Activated CD8-positive, alpha-beta T cell treated with anti-CD3 and anti-CD28 coated beads for 36 hours (primary cell): ENCODE data around the gene RBMS3. TPM values are rescaled to one million over a fixed set of nuclear protein-coding genes. Genes with fewer than 3 reads are reported as not detected.
"Not testable (repeated sequence)": the region's sequence is repeated elsewhere in the genome, so short reads cannot be mapped to it uniquely, and the experiment has no call there.

ENCODE experiments used
- ATAC-seq: fragments of 200-7000 bp; cut with Tn5 transposase; one replicate; pipeline ENCODE4 v1.10.0; 2021; ENCODE audit warnings: mild to moderate bottlenecking, moderate library complexity
- CTCF ChIA-PET: fragments of 350-600 bp; sonication (Branson Sonifier 250); formaldehyde crosslinking; loops from one replicate; lab custom pipeline; 2021; ENCODE audit warnings: antibody characterized with exemption; lab: Charles Lee
- POLR2A ChIA-PET: fragments of 350-600 bp; sonication (Branson Sonifier 250); formaldehyde crosslinking; loops from one replicate; lab custom pipeline; 2021; ENCODE audit warnings: antibody characterized with exemption; lab: Charles Lee
- DNase-seq: peaks from one replicate; pipeline ENCODE4 v3.0.0-alpha.2; 2020
- H3K27ac Mint-ChIP-seq: one replicate; pipeline ENCODE4 v1.8.0; 2021; ENCODE audit warnings: mild to moderate bottlenecking, mixed read lengths
- H3K27me3 Mint-ChIP-seq: one replicate; pipeline ENCODE4 v1.8.0; 2021; ENCODE audit warnings: mixed read lengths
- H3K36me3 Mint-ChIP-seq: one replicate; pipeline ENCODE4 v1.8.0; 2021; ENCODE audit warnings: low read depth, mixed read lengths
- H3K4me1 Mint-ChIP-seq: one replicate; pipeline ENCODE4 v1.8.0; 2021; ENCODE audit warnings: low read depth, mixed read lengths
- H3K4me3 Mint-ChIP-seq: one replicate; pipeline ENCODE4 v1.8.0; 2021; ENCODE audit warnings: mild to moderate bottlenecking, moderate library complexity, mixed read lengths
- H3K9me3 Mint-ChIP-seq: one replicate; pipeline ENCODE4 v1.8.0; 2021; ENCODE audit warnings: mixed read lengths
- intact Hi-C: fragments of 100-400 bp; cut with micrococcal nuclease; formaldehyde crosslinking; loops from one replicate; pipeline ENCODE4 v1.10.0; 2022
- total RNA-seq, 2 experiments: library from RNA; stranded (reverse); gene quantifications; one replicate each; pipeline ENCODE4 v1.2.3, GENCODE V29; 2021
- TF ChIP-seq, protein P1 (sequence below): fragments of 200-600 bp; IDR thresholded peaks from one replicate; pipeline ENCODE4 v1.8.0; 2022; ENCODE audit warnings: antibody characterized with exemption, mild to moderate bottlenecking

Gene RBMS3
- total RNA-seq, result 1 to 10 TPM; 2.3 to 2.8 TPM

DNA sequence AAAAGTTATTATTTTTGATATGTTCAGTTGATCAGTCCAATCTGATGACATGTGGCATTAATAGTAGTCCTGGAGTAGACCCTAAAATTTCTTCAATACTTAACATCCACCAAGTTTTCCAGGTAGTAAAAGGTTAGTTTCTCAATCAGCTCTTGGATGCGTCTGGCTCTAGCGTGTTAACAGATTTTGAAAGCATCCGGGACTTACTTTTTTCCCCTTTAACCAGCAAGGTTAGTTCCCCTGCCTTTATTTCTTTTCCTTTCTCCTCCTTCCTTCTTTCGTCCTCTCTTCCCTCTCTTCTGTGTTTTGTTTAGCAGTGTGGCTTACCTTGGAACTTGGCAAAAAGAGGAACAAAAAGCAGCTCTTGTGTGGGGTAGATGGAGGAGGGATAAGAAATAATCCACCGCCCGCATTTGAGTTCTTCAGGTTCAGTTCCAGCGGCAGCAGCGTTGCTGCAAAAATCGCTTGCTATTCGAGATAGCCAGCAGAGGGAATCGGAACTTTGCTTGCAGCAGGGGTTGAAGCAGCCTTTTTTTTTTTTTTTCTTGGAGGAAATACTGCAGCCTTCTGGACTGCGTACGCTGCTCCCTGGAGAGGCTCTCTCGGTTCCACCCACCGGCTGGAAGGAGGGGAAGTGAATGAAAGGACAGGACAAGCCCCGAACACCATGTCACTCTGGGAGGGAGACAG, at the start of gene RBMS3:
Gene RBMS3, plus strand, starts transcription at position 668 of the 690 bp plus-strand sequence.
- ChIA-PET CTCF (no interaction called here), POLR2A (no interaction called here)
- TF ChIP-seq, protein P1, sequence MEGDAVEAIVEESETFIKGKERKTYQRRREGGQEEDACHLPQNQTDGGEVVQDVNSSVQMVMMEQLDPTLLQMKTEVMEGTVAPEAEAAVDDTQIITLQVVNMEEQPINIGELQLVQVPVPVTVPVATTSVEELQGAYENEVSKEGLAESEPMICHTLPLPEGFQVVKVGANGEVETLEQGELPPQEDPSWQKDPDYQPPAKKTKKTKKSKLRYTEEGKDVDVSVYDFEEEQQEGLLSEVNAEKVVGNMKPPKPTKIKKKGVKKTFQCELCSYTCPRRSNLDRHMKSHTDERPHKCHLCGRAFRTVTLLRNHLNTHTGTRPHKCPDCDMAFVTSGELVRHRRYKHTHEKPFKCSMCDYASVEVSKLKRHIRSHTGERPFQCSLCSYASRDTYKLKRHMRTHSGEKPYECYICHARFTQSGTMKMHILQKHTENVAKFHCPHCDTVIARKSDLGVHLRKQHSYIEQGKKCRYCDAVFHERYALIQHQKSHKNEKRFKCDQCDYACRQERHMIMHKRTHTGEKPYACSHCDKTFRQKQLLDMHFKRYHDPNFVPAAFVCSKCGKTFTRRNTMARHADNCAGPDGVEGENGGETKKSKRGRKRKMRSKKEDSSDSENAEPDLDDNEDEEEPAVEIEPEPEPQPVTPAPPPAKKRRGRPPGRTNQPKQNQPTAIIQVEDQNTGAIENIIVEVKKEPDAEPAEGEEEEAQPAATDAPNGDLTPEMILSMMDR, result no peak
- ATAC-seq (peak; percentile 37), DNase-seq (peak; percentile 34)
- Mint-ChIP-seq H3K4me1 (peaks cover 34% of the 10 kb centered on the region), H3K27ac (peak within 1 kb of the TSS; percentile 79), H3K4me3 (peak within 1 kb of the TSS; percentile 77), H3K9me3 (no peaks in the 10 kb centered on the region), H3K27me3 (peaks cover 18% of the 10 kb centered on the region), H3K36me3 (no peaks in the 10 kb centered on the region)
- intact Hi-C loops, result no loop called here

DNA sequence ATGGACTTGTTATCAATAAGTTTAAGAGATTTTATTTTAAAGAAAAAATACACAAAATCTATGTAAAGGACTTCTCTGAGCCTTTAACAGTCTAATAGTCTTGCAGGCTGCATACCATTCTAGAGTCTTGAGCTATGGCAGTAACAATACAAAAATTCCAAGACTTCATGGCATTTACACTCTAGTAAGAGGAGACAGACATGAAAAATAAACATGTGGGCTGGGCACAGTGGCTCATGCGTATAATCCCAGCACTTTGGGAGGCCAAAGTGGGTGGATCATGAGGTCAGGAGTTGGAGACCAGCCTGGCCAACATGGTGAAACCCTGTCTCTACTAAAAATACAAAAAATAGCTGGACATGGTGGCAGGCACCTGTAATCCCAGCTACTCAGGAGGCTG, 47.7 kb upstream of the RBMS3 start:
- H3K27me3 Mint-ChIP-seq, ATAC-seq, H3K9me3 Mint-ChIP-seq, H3K4me1 Mint-ChIP-seq, H3K27ac Mint-ChIP-seq, CTCF ChIA-PET, H3K36me3 Mint-ChIP-seq, intact Hi-C loops, DNase-seq, H3K4me3 Mint-ChIP-seq: not testable (repeated sequence)
- POLR2A ChIA-PET, result interaction anchor here (0.7 kb wide), 1 partner anchor 19 kb away, joined by 3 read pairs; no protein-coding TSS in a partner anchor

DNA sequence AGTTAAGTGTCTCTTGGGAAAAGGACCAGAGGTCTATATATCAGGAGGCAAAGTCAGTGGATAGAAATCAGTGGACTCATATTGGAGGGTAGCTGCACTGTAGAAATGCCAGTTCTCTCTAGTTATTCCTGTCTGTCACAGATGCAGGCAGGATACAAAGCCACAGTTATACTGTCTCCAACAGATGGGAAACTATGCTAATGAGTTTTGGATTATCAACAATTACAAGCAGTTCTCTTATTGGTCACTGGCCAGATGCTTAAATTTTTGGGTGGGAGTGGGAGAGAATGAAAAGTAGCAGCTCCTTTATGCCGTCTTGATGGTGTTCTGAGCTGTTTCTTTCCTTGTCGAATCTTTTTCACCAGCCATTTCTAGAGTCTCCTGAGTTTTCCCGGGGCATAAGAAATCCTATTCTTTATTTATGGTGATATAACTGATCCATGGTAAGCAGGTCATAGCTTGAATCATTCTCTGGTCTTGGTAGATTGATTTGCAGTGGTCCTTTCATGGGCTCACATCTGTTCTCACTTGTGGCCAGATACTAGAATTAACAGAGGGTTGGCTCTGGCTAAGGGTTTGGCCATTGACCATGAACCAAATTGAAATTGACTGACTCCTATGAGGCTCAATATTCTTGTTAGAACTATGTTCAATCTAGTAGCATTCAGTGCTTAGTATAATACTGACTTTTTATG, 44.6 kb upstream of the RBMS3 start:
- H3K4me3 Mint-ChIP-seq, result no peak overlapping the region
- H3K36me3 Mint-ChIP-seq, result no peaks in the 10 kb centered on the region
- TF ChIP-seq, protein P1, result no peak
- no peak for DNase-seq
- intact Hi-C loops, result no loop called here
- ATAC-seq, result no peak
- H3K27ac Mint-ChIP-seq, result no peak overlapping the region
- H3K4me1 Mint-ChIP-seq, result no peaks in the 10 kb centered on the region
- ChIA-PET CTCF (no interaction called here), POLR2A (no interaction called here)
- H3K9me3 Mint-ChIP-seq, result no peaks in the 10 kb centered on the region
- H3K27me3 Mint-ChIP-seq, result peaks cover 1% of the 10 kb centered on the region

DNA sequence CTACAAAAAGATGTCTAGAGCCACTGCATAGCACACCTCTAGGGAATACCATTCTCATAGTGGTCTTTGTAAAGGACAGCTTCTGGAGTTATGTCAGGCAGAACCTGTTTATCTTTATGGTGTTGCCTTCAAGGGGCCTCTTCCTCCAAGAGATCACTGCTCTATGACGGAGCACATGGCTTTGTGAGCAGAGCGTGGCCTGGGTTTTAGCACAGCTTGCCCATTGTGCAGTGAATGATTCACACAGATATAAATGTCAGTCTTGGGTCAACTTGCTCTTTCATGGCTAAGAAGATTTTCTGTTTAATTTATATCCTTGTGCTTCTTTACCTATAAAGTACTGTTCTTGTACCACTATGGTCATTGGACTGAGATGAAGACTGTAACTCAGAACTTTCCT, 41.5 kb upstream of the RBMS3 start:
- no peak for ATAC-seq
- H3K4me1 Mint-ChIP-seq, result no peaks in the 10 kb centered on the region
- H3K9me3 Mint-ChIP-seq, result no peaks in the 10 kb centered on the region
- ChIA-PET CTCF (no interaction called here), POLR2A (no interaction called here)
- H3K27ac Mint-ChIP-seq, result no peak overlapping the region
- peaks cover 1% of the 10 kb centered on the region for H3K27me3 Mint-ChIP-seq
- no peak for DNase-seq
- no peak overlapping the region for H3K4me3 Mint-ChIP-seq
- TF ChIP-seq, protein P1, result no peak
- H3K36me3 Mint-ChIP-seq, result no peaks in the 10 kb centered on the region
- intact Hi-C loops, result no loop called here

DNA sequence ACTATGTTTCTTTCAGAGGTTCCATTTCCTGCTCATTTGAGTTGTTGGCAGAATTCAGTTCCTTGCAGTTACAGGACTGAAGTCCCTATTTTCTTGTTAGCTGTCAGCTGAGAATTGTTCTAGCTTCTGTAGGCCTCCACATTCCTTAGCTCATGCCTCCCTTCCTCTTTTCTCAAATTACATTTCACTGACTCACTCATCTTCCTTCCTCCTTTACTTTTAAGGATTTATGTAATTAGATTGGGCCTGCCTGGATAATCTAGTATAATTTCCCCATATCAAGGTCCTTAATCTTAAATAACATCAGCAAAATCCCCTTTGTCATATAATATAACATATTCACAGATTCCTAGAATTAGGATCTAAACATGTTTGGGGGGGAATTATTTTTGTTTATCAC, 40.6 kb upstream of the RBMS3 start:
- TF ChIP-seq, protein P1, result no peak
- Mint-ChIP-seq H3K9me3 (no peaks in the 10 kb centered on the region), H3K4me1 (no peaks in the 10 kb centered on the region), H3K27ac (no peak overlapping the region), H3K36me3 (no peaks in the 10 kb centered on the region), H3K4me3 (no peak overlapping the region), H3K27me3 (peaks cover 1% of the 10 kb centered on the region)
- CTCF ChIA-PET, result no interaction called here
- ATAC-seq, result no peak
- intact Hi-C loops, result no loop called here
- POLR2A ChIA-PET, result no interaction called here
- DNase-seq, result no peak
